ENCODE data around the gene CMTM6.

The CMTM6 gene

GRCh38 chr3:32432711-32433530, 69.7 kb downstream of the CMTM6 start:
- no peaks in the 10 kb centered on the region for H3K4me1 ChIP-seq
- H3K27me3 ChIP-seq = no peaks in the 10 kb centered on the region
- H3K9me3 ChIP-seq = no peaks in the 10 kb centered on the region
- no peak overlapping the region for H3K4me3 ChIP-seq (ENCODE audit: low read depth, low read length)
- no peak for TF ChIP-seq CTCF (IDR thresholded peaks at IDR 0.05; ENCODE audit: low read depth, low read length)
- DNase-seq = no peak
- no peaks in the 10 kb centered on the region for H3K36me3 ChIP-seq

GRCh38 chr3:32432045-32432710, 70.5 kb downstream of the CMTM6 start:
- no peaks in the 10 kb centered on the region for H3K27me3 ChIP-seq
- H3K4me3 ChIP-seq (ENCODE audit: low read depth, low read length) = no peak overlapping the region
- no peaks in the 10 kb centered on the region for H3K36me3 ChIP-seq
- no peaks in the 10 kb centered on the region for H3K4me1 ChIP-seq
- no peak for TF ChIP-seq CTCF (IDR thresholded peaks at IDR 0.05; ENCODE audit: low read depth, low read length)
- no peak for DNase-seq
- H3K9me3 ChIP-seq = no peaks in the 10 kb centered on the region

GRCh38 chr3:32431481-32431880, 71.2 kb downstream of the CMTM6 start:
- TF ChIP-seq CTCF (IDR thresholded peaks at IDR 0.05; ENCODE audit: low read depth, low read length) = no peak
- Histone ChIP-seq H3K36me3 (no peaks in the 10 kb centered on the region), H3K4me3 (ENCODE audit: low read depth, low read length) (no peak overlapping the region), H3K27me3 (no peaks in the 10 kb centered on the region), H3K9me3 (no peaks in the 10 kb centered on the region), H3K4me1 (no peaks in the 10 kb centered on the region)
- no peak for DNase-seq

Data from BE2C (cell line).